WTC11 (cell line): ENCODE data around the gene GHRL.

ENCODE experiments used
- JUN ChIP-seq: sonication (generic); formaldehyde crosslinking; IDR thresholded peaks from 2 replicates; pipeline ENCODE4 v1.8.0; 2023; ENCODE audit warnings: mild to moderate bottlenecking, missing genetic modification reagents
- MYBL2 ChIP-seq: sonication (generic); formaldehyde crosslinking; IDR thresholded peaks from 2 replicates; pipeline ENCODE4 v1.8.1; 2023; ENCODE audit warnings: mild to moderate bottlenecking, moderate library complexity, missing genetic modification reagents
- OVOL2 ChIP-seq: fragments of 250-450 bp; sonication (Bioruptor Pico); IDR thresholded peaks from 2 replicates; pipeline ENCODE4 v1.9.0; 2021; ENCODE audit warnings: mild to moderate bottlenecking, borderline replicate concordance
- RELA ChIP-seq: sonication (generic); formaldehyde crosslinking; IDR thresholded peaks from 2 replicates; pipeline ENCODE4 v1.8.1; 2022; ENCODE audit warnings: missing genetic modification reagents, mild to moderate bottlenecking, borderline replicate concordance
- RORB ChIP-seq: fragments of 250-450 bp; sonication (Bioruptor Pico); IDR thresholded peaks from 2 replicates; pipeline ENCODE4 v1.9.0; 2021; ENCODE audit warnings: mild to moderate bottlenecking
- SMAD4 ChIP-seq: sonication (generic); formaldehyde crosslinking; IDR thresholded peaks from 2 replicates; pipeline ENCODE4 v1.8.0; 2022; ENCODE audit warnings: mild to moderate bottlenecking, missing genetic modification reagents
- TEAD4 ChIP-seq: sonication (generic); formaldehyde crosslinking; IDR thresholded peaks from 2 replicates; pipeline ENCODE4 v1.8.0; 2022; ENCODE audit warnings: mild to moderate bottlenecking, missing genetic modification reagents
- TP53 ChIP-seq: sonication (generic); formaldehyde crosslinking; IDR thresholded peaks from 2 replicates; pipeline ENCODE4 v1.8.1; 2023; ENCODE audit warnings: mild to moderate bottlenecking, missing genetic modification reagents
- ZNF263 ChIP-seq: sonication (generic); formaldehyde crosslinking; IDR thresholded peaks from 2 replicates; pipeline ENCODE4 v1.8.1; 2022; ENCODE audit warnings: low read depth, mild to moderate bottlenecking, moderate library complexity, missing genetic modification reagents
- TF ChIP-seq, protein P1 (sequence below): fragments of 200-600 bp; IDR thresholded peaks from 2 replicates; pipeline ENCODE4 v1.8.0; 2022; ENCODE audit warnings: antibody characterized with exemption
- TF ChIP-seq, protein P2 (sequence below): sonication (generic); formaldehyde crosslinking; IDR thresholded peaks from 2 replicates; pipeline ENCODE4 v1.8.1; 2023; ENCODE audit warnings: mild to moderate bottlenecking, moderate library complexity, missing genetic modification reagents
- TF ChIP-seq, protein P3 (sequence below): sonication (generic); formaldehyde crosslinking; IDR thresholded peaks from 2 replicates; pipeline ENCODE4 v1.8.0; 2022; ENCODE audit warnings: mild to moderate bottlenecking, missing genetic modification reagents

- TF ChIP-seq RORB (CRISPR knock-in tag) (no peak), TEAD4 (CRISPR knock-in tag) (no peak), OVOL2 (CRISPR knock-in tag) (no peak), MYBL2 (no peak), JUN (CRISPR knock-in tag) (no peak), TP53 (CRISPR knock-in tag) (no peak), RELA (CRISPR knock-in tag) (no peak), SMAD4 (CRISPR knock-in tag) (no peak), ZNF263 (CRISPR knock-in tag) (no peak)
- TF ChIP-seq, protein P1, sequence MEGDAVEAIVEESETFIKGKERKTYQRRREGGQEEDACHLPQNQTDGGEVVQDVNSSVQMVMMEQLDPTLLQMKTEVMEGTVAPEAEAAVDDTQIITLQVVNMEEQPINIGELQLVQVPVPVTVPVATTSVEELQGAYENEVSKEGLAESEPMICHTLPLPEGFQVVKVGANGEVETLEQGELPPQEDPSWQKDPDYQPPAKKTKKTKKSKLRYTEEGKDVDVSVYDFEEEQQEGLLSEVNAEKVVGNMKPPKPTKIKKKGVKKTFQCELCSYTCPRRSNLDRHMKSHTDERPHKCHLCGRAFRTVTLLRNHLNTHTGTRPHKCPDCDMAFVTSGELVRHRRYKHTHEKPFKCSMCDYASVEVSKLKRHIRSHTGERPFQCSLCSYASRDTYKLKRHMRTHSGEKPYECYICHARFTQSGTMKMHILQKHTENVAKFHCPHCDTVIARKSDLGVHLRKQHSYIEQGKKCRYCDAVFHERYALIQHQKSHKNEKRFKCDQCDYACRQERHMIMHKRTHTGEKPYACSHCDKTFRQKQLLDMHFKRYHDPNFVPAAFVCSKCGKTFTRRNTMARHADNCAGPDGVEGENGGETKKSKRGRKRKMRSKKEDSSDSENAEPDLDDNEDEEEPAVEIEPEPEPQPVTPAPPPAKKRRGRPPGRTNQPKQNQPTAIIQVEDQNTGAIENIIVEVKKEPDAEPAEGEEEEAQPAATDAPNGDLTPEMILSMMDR: no peak
- TF ChIP-seq, protein P2, sequence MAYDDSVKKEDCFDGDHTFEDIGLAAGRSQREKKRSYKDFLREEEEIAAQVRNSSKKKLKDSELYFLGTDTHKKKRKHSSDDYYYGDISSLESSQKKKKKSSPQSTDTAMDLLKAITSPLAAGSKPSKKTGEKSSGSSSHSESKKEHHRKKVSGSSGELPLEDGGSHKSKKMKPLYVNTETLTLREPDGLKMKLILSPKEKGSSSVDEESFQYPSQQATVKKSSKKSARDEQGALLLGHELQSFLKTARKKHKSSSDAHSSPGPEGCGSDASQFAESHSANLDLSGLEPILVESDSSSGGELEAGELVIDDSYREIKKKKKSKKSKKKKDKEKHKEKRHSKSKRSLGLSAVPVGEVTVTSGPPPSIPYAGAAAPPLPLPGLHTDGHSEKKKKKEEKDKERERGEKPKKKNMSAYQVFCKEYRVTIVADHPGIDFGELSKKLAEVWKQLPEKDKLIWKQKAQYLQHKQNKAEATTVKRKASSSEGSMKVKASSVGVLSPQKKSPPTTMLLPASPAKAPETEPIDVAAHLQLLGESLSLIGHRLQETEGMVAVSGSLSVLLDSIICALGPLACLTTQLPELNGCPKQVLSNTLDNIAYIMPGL: no peak
- TF ChIP-seq, protein P3, sequence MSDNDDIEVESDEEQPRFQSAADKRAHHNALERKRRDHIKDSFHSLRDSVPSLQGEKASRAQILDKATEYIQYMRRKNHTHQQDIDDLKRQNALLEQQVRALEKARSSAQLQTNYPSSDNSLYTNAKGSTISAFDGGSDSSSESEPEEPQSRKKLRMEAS: no peak
These were observed 36.9 kb downstream of the GHRL start for GRCh38 chr3:10255835-10256234.
